ENCODE data around the gene NUBPL. TPM values are rescaled to one million over a fixed set of nuclear protein-coding genes. Genes with fewer than 3 reads are reported as not detected.

Gene NUBPL
- total RNA-seq, 1 experiment from 2014 or later = 11.6 TPM

DNA sequence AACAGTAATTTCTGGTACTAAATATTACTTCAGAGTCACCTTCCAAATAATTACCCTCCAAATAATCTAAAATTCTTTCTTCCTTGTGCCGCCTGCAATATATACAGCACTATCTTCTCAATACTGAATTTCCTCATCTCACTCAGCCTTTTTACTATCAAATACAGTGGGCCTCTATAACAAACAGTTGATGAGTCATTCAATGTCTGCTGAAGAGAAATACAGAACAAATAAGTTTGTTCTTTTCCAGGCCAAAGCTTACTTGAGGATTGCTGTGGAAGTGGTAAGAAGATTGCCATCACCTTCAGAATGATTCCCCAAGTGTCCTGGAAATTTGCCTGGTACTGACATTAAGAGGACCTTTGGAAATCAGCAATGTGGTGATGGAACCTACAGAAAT, 297.7 kb downstream of the NUBPL start:
- H3K36me3 Mint-ChIP-seq = peaks cover 9% of the 10 kb centered on the region
- peaks cover 22% of the 10 kb centered on the region for H3K9me3 Mint-ChIP-seq
- no peaks in the 10 kb centered on the region for H3K4me1 Mint-ChIP-seq
- ChIA-PET CTCF (no interaction called here), POLR2A (no interaction called here)
- no peak overlapping the region for H3K4me3 Mint-ChIP-seq
- DNase-seq (ENCODE audit: low spot score) (no peak), ATAC-seq (no peak)
- H3K27ac Mint-ChIP-seq = no peak overlapping the region
- H3K27me3 Mint-ChIP-seq (ENCODE audit: low read depth) = no peaks in the 10 kb centered on the region
- TF ChIP-seq SOX15 (CRISPR knock-in tag; IDR thresholded peaks at IDR 0.05) (no peak), GTF2I (CRISPR knock-in tag; conservative IDR thresholded peaks at IDR 0.05) (no peak), FOXJ3 (CRISPR knock-in tag; IDR thresholded peaks at IDR 0.05; ENCODE audit: borderline replicate concordance) (no peak), NFYB (CRISPR knock-in tag; conservative IDR thresholded peaks at IDR 0.05; ENCODE audit: low read depth) (no peak), ZNF138 (CRISPR knock-in tag; conservative IDR thresholded peaks at IDR 0.05) (no peak), CBFB (CRISPR knock-in tag; IDR thresholded peaks at IDR 0.05; ENCODE audit: low read depth) (no peak)
- TF ChIP-seq, protein P1, sequence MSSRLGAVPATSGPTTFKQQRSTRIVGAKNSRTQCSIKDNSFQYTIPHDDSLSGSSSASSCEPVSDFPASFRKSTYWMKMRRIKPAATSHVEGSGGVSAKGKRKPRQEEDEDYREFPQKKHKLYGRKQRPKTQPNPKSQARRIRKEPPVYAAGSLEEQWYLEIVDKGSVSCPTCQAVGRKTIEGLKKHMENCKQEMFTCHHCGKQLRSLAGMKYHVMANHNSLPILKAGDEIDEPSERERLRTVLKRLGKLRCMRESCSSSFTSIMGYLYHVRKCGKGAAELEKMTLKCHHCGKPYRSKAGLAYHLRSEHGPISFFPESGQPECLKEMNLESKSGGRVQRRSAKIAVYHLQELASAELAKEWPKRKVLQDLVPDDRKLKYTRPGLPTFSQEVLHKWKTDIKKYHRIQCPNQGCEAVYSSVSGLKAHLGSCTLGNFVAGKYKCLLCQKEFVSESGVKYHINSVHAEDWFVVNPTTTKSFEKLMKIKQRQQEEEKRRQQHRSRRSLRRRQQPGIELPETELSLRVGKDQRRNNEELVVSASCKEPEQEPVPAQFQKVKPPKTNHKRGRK (CRISPR knock-in tag; IDR thresholded peaks at IDR 0.05; ENCODE audit: borderline replicate concordance) = no peak
- TF ChIP-seq, protein P2, sequence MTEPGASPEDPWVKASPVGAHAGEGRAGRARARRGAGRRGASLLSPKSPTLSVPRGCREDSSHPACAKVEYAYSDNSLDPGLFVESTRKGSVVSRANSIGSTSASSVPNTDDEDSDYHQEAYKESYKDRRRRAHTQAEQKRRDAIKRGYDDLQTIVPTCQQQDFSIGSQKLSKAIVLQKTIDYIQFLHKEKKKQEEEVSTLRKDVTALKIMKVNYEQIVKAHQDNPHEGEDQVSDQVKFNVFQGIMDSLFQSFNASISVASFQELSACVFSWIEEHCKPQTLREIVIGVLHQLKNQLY (CRISPR knock-in tag; IDR thresholded peaks at IDR 0.05) = no peak
- TF ChIP-seq, protein P3, sequence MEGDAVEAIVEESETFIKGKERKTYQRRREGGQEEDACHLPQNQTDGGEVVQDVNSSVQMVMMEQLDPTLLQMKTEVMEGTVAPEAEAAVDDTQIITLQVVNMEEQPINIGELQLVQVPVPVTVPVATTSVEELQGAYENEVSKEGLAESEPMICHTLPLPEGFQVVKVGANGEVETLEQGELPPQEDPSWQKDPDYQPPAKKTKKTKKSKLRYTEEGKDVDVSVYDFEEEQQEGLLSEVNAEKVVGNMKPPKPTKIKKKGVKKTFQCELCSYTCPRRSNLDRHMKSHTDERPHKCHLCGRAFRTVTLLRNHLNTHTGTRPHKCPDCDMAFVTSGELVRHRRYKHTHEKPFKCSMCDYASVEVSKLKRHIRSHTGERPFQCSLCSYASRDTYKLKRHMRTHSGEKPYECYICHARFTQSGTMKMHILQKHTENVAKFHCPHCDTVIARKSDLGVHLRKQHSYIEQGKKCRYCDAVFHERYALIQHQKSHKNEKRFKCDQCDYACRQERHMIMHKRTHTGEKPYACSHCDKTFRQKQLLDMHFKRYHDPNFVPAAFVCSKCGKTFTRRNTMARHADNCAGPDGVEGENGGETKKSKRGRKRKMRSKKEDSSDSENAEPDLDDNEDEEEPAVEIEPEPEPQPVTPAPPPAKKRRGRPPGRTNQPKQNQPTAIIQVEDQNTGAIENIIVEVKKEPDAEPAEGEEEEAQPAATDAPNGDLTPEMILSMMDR (IDR thresholded peaks at IDR 0.05) = no peak

DNA sequence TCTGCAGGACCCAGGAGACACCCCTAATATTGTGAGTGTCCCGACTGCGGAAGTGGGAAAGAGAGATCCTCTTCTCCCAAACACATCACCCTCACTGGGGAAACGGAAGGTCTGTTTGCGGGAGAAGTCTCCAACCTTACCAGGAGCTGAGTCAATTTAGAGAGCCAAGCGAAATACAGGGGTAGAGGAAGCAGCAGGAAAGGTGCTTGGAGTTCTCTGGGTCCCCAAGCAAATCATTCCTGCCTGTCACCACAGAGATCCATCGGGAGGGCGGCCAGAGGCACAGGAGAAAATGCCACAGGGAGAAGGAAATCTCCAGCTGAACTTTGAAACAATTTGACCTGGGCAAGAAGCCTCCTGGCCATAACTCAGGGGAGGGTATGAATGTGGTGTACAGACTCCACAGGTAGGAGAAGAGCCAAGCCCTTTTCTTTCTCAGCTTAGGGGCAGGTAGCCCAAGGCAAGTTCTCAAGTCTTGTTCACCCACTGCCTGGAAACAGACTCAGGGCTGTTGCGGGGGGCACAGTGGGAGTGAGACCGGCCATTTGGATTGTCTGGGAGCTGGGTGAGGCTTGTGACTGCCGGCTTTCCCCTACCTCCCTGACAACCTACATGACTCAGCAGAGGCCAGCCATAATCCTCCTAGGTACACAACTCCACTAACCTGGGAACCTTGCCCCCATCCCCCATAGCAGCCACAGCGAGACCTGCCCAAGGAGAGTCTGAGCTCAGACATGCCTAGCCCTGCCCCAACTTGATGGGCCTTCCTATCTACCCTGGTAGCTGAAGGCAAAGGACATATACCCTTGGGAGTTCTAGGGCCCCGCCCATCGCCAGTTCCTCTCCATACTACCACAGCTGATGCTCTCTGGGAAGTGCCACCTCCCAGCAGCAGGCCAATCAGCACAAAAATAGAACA, 304.0 kb downstream of the NUBPL start:
- Mint-ChIP-seq H3K36me3 (peaks cover 3% of the 10 kb centered on the region; the same call in 1 of the 2 replicates), H3K27me3 (ENCODE audit: low read depth) (no peaks in the 10 kb centered on the region), H3K27ac (no peak overlapping the region), H3K4me3 (no peak overlapping the region), H3K4me1 (peaks cover 3% of the 10 kb centered on the region), H3K9me3 (peaks cover 51% of the 10 kb centered on the region)
- ChIA-PET CTCF (no interaction called here), POLR2A (no interaction called here)
- DNase-seq (ENCODE audit: low spot score) (no peak), ATAC-seq (no peak)
- TF ChIP-seq ATF1 (CRISPR knock-in tag; IDR thresholded peaks at IDR 0.05) = no peak
- TF ChIP-seq, protein P4, sequence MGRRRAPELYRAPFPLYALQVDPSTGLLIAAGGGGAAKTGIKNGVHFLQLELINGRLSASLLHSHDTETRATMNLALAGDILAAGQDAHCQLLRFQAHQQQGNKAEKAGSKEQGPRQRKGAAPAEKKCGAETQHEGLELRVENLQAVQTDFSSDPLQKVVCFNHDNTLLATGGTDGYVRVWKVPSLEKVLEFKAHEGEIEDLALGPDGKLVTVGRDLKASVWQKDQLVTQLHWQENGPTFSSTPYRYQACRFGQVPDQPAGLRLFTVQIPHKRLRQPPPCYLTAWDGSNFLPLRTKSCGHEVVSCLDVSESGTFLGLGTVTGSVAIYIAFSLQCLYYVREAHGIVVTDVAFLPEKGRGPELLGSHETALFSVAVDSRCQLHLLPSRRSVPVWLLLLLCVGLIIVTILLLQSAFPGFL (CRISPR knock-in tag; IDR thresholded peaks at IDR 0.05; ENCODE audit: borderline replicate concordance) = no peak
- TF ChIP-seq, protein P5, sequence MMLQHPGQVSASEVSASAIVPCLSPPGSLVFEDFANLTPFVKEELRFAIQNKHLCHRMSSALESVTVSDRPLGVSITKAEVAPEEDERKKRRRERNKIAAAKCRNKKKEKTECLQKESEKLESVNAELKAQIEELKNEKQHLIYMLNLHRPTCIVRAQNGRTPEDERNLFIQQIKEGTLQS (CRISPR knock-in tag; conservative IDR thresholded peaks at IDR 0.05) = no peak
- no peak for TF ChIP-seq MYBL2 (CRISPR knock-in tag; IDR thresholded peaks at IDR 0.05)
- TF ChIP-seq, protein P6, sequence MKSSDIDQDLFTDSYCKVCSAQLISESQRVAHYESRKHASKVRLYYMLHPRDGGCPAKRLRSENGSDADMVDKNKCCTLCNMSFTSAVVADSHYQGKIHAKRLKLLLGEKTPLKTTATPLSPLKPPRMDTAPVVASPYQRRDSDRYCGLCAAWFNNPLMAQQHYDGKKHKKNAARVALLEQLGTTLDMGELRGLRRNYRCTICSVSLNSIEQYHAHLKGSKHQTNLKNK (CRISPR knock-in tag; IDR thresholded peaks at IDR 0.05) = no peak
- no peak for TF ChIP-seq ZNF671 (CRISPR knock-in tag; IDR thresholded peaks at IDR 0.05)
- no peak for TF ChIP-seq KAT7 (CRISPR knock-in tag; IDR thresholded peaks at IDR 0.05; ENCODE audit: borderline replicate concordance)
- TF ChIP-seq, protein P7, sequence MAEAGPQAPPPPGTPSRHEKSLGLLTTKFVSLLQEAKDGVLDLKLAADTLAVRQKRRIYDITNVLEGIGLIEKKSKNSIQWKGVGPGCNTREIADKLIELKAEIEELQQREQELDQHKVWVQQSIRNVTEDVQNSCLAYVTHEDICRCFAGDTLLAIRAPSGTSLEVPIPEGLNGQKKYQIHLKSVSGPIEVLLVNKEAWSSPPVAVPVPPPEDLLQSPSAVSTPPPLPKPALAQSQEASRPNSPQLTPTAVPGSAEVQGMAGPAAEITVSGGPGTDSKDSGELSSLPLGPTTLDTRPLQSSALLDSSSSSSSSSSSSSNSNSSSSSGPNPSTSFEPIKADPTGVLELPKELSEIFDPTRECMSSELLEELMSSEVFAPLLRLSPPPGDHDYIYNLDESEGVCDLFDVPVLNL (CRISPR knock-in tag; IDR thresholded peaks at IDR 0.05; ENCODE audit: borderline replicate concordance, low read depth) = no peak
- TF ChIP-seq, protein P8, sequence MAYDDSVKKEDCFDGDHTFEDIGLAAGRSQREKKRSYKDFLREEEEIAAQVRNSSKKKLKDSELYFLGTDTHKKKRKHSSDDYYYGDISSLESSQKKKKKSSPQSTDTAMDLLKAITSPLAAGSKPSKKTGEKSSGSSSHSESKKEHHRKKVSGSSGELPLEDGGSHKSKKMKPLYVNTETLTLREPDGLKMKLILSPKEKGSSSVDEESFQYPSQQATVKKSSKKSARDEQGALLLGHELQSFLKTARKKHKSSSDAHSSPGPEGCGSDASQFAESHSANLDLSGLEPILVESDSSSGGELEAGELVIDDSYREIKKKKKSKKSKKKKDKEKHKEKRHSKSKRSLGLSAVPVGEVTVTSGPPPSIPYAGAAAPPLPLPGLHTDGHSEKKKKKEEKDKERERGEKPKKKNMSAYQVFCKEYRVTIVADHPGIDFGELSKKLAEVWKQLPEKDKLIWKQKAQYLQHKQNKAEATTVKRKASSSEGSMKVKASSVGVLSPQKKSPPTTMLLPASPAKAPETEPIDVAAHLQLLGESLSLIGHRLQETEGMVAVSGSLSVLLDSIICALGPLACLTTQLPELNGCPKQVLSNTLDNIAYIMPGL (CRISPR knock-in tag; IDR thresholded peaks at IDR 0.05) = no peak
- TF ChIP-seq GTF2I (CRISPR knock-in tag; conservative IDR thresholded peaks at IDR 0.05) = no peak
- no peak for TF ChIP-seq FOXK1 (CRISPR knock-in tag; IDR thresholded peaks at IDR 0.05)
- no peak for TF ChIP-seq TEAD4 (CRISPR knock-in tag; IDR thresholded peaks at IDR 0.05)
- no peak for TF ChIP-seq ZNF317 (CRISPR knock-in tag; IDR thresholded peaks at IDR 0.05; ENCODE audit: borderline replicate concordance, low read depth)
- TF ChIP-seq HMGA2 (CRISPR knock-in tag; IDR thresholded peaks at IDR 0.05) = no peak
- TF ChIP-seq NR3C1 (CRISPR knock-in tag; conservative IDR thresholded peaks at IDR 0.05; ENCODE audit: low read depth) = no peak

All from WTC11 (cell line).